ENCODE data around the gene NUTF2.

The NUTF2 gene

DNA sequence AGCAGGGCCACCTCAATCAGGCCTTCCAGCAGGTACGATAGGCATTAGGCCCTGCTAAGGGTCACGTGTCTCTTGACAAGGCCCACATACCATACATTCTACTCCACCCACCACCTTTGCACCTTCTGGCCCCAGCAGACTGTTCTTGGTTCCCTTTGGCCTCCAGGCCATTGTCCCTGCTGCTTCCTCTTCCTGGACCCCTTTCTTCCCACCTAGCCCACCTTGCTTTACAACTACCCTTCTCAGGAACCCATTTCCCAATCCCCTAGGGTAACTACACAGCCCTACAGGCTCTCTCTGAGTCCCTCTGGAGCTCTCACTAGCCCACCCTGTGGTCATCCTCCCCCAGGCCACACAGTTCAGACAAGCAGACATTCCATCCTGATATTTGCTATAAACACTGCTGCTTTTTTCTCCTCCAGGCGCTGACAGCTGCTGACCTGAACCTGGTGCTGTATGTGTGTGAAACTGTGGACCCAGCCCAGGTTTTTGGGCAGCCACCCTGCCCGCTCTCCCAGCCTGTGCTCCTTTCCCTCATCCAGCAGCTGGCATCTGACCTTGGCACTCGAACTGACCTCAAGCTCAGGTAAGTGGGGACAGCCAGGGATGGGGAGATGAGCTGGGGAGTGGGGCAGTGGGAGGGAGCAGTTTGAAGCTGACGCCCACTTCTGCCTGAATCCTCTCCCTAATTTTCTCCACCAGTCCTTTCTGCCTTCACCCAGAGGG, 36.6 kb downstream of the NUTF2 start:
- H3K27ac ChIP-seq (ENCODE audit: low read depth, low read length) = no peak overlapping the region
- no peak overlapping the region for H2AK5ac ChIP-seq (ENCODE audit: low read length)
- H4K5ac ChIP-seq (ENCODE audit: low read length) = no peak overlapping the region
- H3K4ac ChIP-seq (ENCODE audit: low read depth, low read length) = no peak overlapping the region
- H2BK15ac ChIP-seq (replicated peaks; ENCODE audit: low read depth) = no peak overlapping the region
- H3K79me2 ChIP-seq (ENCODE audit: control insufficient read depth, insufficient read depth, low read length) = no peaks in the 10 kb centered on the region
- no peak overlapping the region for H3K4me2 ChIP-seq (ENCODE audit: low read length)
- H3K79me1 ChIP-seq (ENCODE audit: low read length) = no peaks in the 10 kb centered on the region
- no peak overlapping the region for H2BK120ac ChIP-seq (ENCODE audit: low read depth, low read length)
- no peak overlapping the region for H3K9ac ChIP-seq (ENCODE audit: low read length)
- H3K18ac ChIP-seq (ENCODE audit: low read length) = no peak overlapping the region
- H3K23ac ChIP-seq (ENCODE audit: low read length) = no peak overlapping the region
- H3K56ac ChIP-seq (ENCODE audit: low read length) = no peak overlapping the region
- no peaks in the 10 kb centered on the region for H3K27me3 ChIP-seq (ENCODE audit: insufficient read depth, low read length, poor library complexity)
- DNase-seq = peak; percentile 48
- H2BK5ac ChIP-seq (ENCODE audit: low read length) = no peak overlapping the region
- peaks cover 3% of the 10 kb centered on the region for H3K4me1 ChIP-seq (ENCODE audit: control insufficient read depth, low read depth, low read length)
- no peak overlapping the region for H4K8ac ChIP-seq (ENCODE audit: low read depth, low read length)
- no peak overlapping the region for H3K4me3 ChIP-seq (ENCODE audit: low read length)
- no CpG with 5 or more reads among the region's 6 CpGs for WGBS (ENCODE audit: extremely low coverage, insufficient coverage, low lambda C conversion rate)
- H3K36me3 ChIP-seq (ENCODE audit: control insufficient read depth, insufficient read depth, low read length) = peaks cover 20% of the 10 kb centered on the region

DNA sequence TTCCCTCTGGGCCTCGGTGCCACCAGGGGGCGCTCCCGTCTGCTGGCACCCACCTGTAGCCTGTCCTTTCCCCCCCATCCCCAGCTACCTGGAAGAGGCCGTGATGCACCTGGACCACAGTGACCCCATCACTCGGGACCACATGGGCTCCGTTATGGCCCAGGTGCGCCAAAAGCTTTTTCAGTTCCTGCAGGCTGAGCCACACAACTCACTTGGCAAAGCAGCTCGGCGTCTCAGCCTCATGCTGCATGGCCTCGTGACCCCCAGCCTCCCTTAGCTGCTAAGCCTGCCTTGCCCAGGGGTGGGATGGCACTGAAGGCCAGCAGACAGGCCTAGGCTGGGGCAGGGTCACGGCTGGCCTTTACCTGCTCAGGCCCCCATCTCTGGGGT, 37.1 kb downstream of the NUTF2 start:
- H3K4ac ChIP-seq (ENCODE audit: low read depth, low read length) = no peak overlapping the region
- no peaks in the 10 kb centered on the region for H3K79me1 ChIP-seq (ENCODE audit: low read length)
- H3K36me3 ChIP-seq (ENCODE audit: control insufficient read depth, insufficient read depth, low read length) = peaks cover 17% of the 10 kb centered on the region
- no peak overlapping the region for H3K4me3 ChIP-seq (ENCODE audit: low read length)
- H3K27me3 ChIP-seq (ENCODE audit: insufficient read depth, low read length, poor library complexity) = no peaks in the 10 kb centered on the region
- no peak overlapping the region for H2AK5ac ChIP-seq (ENCODE audit: low read length)
- no peak overlapping the region for H3K18ac ChIP-seq (ENCODE audit: low read length)
- H3K4me2 ChIP-seq (ENCODE audit: low read length) = no peak overlapping the region
- H3K23ac ChIP-seq (ENCODE audit: low read length) = no peak overlapping the region
- no peak overlapping the region for H2BK5ac ChIP-seq (ENCODE audit: low read length)
- no peak overlapping the region for H2BK120ac ChIP-seq (ENCODE audit: low read depth, low read length)
- H2BK15ac ChIP-seq (replicated peaks; ENCODE audit: low read depth) = no peak overlapping the region
- H3K9ac ChIP-seq (ENCODE audit: low read length) = no peak overlapping the region
- H3K27ac ChIP-seq (ENCODE audit: low read depth, low read length) = no peak overlapping the region
- no peak overlapping the region for H4K5ac ChIP-seq (ENCODE audit: low read length)
- WGBS (ENCODE audit: extremely low coverage, insufficient coverage, low lambda C conversion rate) = no CpG with 5 or more reads among the region's 11 CpGs
- H3K79me2 ChIP-seq (ENCODE audit: control insufficient read depth, insufficient read depth, low read length) = no peaks in the 10 kb centered on the region
- H4K8ac ChIP-seq (ENCODE audit: low read depth, low read length) = no peak overlapping the region
- DNase-seq = peak; percentile 73
- H3K4me1 ChIP-seq (ENCODE audit: control insufficient read depth, low read depth, low read length) = peaks cover 3% of the 10 kb centered on the region
- no peak overlapping the region for H3K56ac ChIP-seq (ENCODE audit: low read length)

DNA sequence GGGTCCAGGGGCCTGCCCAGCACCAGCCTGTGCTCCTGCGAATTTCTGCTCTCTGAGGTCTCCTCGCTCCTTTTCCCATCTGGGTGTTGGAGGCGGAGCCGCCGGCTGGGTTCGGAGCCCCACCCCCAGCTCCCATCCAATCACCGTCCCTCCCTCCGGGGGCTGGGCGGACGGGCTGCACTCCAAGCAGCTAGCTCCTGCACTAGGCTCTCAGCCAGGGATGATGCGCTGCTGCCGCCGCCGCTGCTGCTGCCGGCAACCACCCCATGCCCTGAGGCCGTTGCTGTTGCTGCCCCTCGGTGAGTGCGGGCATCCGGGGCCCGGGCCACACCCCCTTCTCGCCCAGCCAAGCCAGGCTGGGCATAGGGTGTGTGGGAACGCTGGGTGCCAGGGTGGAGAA, 38.0 kb downstream of the NUTF2 start, which contains the start of gene NRN1L:
NRN1L (plus strand) TSS at position 202 of the 400 bp plus-strand sequence; CDS start at position 221, 19 bp downstream.
- Histone ChIP-seq H2BK120ac (ENCODE audit: low read depth, low read length) (no peak within 1 kb of the TSS), H3K4me1 (ENCODE audit: control insufficient read depth, low read depth, low read length) (peaks cover 3% of the 10 kb centered on the region), H3K79me2 (ENCODE audit: control insufficient read depth, insufficient read depth, low read length) (no peaks in the 10 kb centered on the region), H2BK5ac (ENCODE audit: low read length) (no peak within 1 kb of the TSS), H4K8ac (ENCODE audit: low read depth, low read length) (no peak within 1 kb of the TSS), H3K79me1 (ENCODE audit: low read length) (no peaks in the 10 kb centered on the region), H3K18ac (ENCODE audit: low read length) (no peak within 1 kb of the TSS), H3K4me2 (ENCODE audit: low read length) (peak within 1 kb of the TSS; percentile 18), H3K27me3 (ENCODE audit: insufficient read depth, low read length, poor library complexity) (no peaks in the 10 kb centered on the region), H3K36me3 (ENCODE audit: control insufficient read depth, insufficient read depth, low read length) (peaks cover 15% of the 10 kb centered on the region), H3K9ac (ENCODE audit: low read length) (peak within 1 kb of the TSS; percentile 52), H2AK5ac (ENCODE audit: low read length) (no peak within 1 kb of the TSS), H3K4me3 (ENCODE audit: low read length) (no peak within 1 kb of the TSS), H4K5ac (ENCODE audit: low read length) (no peak within 1 kb of the TSS), H3K23ac (ENCODE audit: low read length) (no peak within 1 kb of the TSS), H3K56ac (ENCODE audit: low read length) (peak within 1 kb of the TSS; percentile 64), H3K27ac (ENCODE audit: low read depth, low read length) (no peak within 1 kb of the TSS), H3K4ac (ENCODE audit: low read depth, low read length) (no peak within 1 kb of the TSS), H2BK15ac (replicated peaks; ENCODE audit: low read depth) (no peak within 1 kb of the TSS)
- peak; percentile 95 for DNase-seq
- WGBS (ENCODE audit: extremely low coverage, insufficient coverage, low lambda C conversion rate) = no CpG with 5 or more reads among the region's 22 CpGs

DNA sequence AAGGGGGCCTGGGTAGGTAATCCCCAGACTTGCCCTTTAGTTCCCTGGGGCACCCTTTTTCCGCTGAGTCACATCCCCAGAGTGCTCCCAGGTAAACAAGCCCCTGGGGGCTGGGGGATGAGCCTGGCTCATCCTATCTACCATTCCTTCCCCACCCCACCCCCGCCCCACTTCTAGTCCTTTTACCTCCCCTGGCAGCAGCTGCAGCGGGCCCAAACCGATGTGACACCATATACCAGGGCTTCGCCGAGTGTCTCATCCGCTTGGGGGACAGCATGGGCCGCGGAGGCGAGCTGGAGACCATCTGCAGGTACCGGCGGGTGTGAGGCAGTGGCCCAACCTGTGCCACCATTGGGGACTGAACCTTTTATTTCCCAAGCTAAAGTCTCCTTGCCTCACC, 38.8 kb downstream of the NUTF2 start:
- H3K56ac ChIP-seq (ENCODE audit: low read length) = peak overlapping the region; percentile 49

DNA sequence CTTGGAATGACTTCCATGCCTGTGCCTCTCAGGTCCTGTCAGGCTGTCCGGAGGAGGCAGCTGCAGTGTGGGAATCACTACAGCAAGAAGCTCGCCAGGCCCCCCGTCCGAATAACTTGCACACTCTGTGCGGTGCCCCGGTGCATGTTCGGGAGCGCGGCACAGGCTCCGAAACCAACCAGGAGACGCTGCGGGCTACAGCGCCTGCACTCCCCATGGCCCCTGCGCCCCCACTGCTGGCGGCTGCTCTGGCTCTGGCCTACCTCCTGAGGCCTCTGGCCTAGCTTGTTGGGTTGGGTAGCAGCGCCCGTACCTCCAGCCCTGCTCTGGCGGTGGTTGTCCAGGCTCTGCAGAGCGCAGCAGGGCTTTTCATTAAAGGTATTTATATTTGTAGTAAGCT, 39.2 kb downstream of the NUTF2 start:
- no peak for DNase-seq

More for the DNA sequence above, 38.8 kb downstream of the NUTF2 start:
- Histone ChIP-seq H3K36me3 (ENCODE audit: control insufficient read depth, insufficient read depth, low read length) (peaks cover 10% of the 10 kb centered on the region), H3K27ac (ENCODE audit: low read depth, low read length) (no peak overlapping the region), H3K9ac (ENCODE audit: low read length) (no peak overlapping the region), H2BK5ac (ENCODE audit: low read length) (no peak overlapping the region), H3K18ac (ENCODE audit: low read length) (no peak overlapping the region), H2BK15ac (replicated peaks; ENCODE audit: low read depth) (no peak overlapping the region), H3K4ac (ENCODE audit: low read depth, low read length) (no peak overlapping the region), H3K23ac (ENCODE audit: low read length) (no peak overlapping the region), H3K79me1 (ENCODE audit: low read length) (no peaks in the 10 kb centered on the region), H3K79me2 (ENCODE audit: control insufficient read depth, insufficient read depth, low read length) (no peaks in the 10 kb centered on the region), H3K27me3 (ENCODE audit: insufficient read depth, low read length, poor library complexity) (no peaks in the 10 kb centered on the region), H4K8ac (ENCODE audit: low read depth, low read length) (no peak overlapping the region), H4K5ac (ENCODE audit: low read length) (no peak overlapping the region), H3K4me3 (ENCODE audit: low read length) (no peak overlapping the region), H2BK120ac (ENCODE audit: low read depth, low read length) (no peak overlapping the region), H3K4me1 (ENCODE audit: control insufficient read depth, low read depth, low read length) (peaks cover 3% of the 10 kb centered on the region), H2AK5ac (ENCODE audit: low read length) (no peak overlapping the region), H3K4me2 (ENCODE audit: low read length) (no peak overlapping the region)
- WGBS (ENCODE audit: extremely low coverage, insufficient coverage, low lambda C conversion rate) = no CpG with 5 or more reads among the region's 12 CpGs
- DNase-seq = peak; percentile 56

DNA sequence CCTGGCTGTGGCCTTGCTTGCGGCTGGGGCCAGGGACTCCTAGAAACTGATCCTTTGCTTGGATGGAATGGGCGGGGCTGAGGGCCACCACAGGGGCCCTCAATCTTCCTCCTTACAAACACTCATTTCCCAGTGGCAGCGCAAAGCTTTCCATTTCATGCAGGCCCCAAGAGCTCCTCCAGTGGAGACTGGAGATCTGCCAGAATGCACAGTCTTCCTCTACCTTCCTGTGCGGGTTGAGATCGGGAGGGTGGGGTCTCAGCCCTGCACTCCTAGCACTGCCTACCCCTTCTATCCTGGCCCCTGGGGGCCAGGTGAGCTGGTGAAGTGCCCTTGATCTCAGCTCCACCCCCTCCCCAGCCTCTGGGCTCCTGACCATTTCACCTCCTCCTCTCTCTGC, 39.7 kb downstream of the NUTF2 start:
- H3K23ac ChIP-seq (ENCODE audit: low read length) = no peak overlapping the region
- H3K79me1 ChIP-seq (ENCODE audit: low read length) = no peaks in the 10 kb centered on the region
- H2AK5ac ChIP-seq (ENCODE audit: low read length) = no peak overlapping the region
- no peak overlapping the region for H3K4ac ChIP-seq (ENCODE audit: low read depth, low read length)
- H2BK120ac ChIP-seq (ENCODE audit: low read depth, low read length) = no peak overlapping the region
- DNase-seq = peak; percentile 57
- no peak overlapping the region for H3K4me3 ChIP-seq (ENCODE audit: low read length)
- peaks cover 3% of the 10 kb centered on the region for H3K4me1 ChIP-seq (ENCODE audit: control insufficient read depth, low read depth, low read length)
- no peak overlapping the region for H3K9ac ChIP-seq (ENCODE audit: low read length)
- H3K79me2 ChIP-seq (ENCODE audit: control insufficient read depth, insufficient read depth, low read length) = no peaks in the 10 kb centered on the region
- WGBS (ENCODE audit: extremely low coverage, insufficient coverage, low lambda C conversion rate) = no CpG with 5 or more reads among the region's 5 CpGs
- H2BK15ac ChIP-seq (replicated peaks; ENCODE audit: low read depth) = no peak overlapping the region
- peak overlapping the region; percentile 49 for H3K56ac ChIP-seq (ENCODE audit: low read length)
- no peak overlapping the region for H3K27ac ChIP-seq (ENCODE audit: low read depth, low read length)
- H4K5ac ChIP-seq (ENCODE audit: low read length) = no peak overlapping the region
- no peak overlapping the region for H2BK5ac ChIP-seq (ENCODE audit: low read length)
- no peaks in the 10 kb centered on the region for H3K27me3 ChIP-seq (ENCODE audit: insufficient read depth, low read length, poor library complexity)
- no peak overlapping the region for H3K4me2 ChIP-seq (ENCODE audit: low read length)
- H4K8ac ChIP-seq (ENCODE audit: low read depth, low read length) = no peak overlapping the region
- H3K18ac ChIP-seq (ENCODE audit: low read length) = no peak overlapping the region
- peaks cover 4% of the 10 kb centered on the region for H3K36me3 ChIP-seq (ENCODE audit: control insufficient read depth, insufficient read depth, low read length)

More for the DNA sequence above, 39.2 kb downstream of the NUTF2 start:
- no peak overlapping the region for H2BK15ac ChIP-seq (replicated peaks; ENCODE audit: low read depth)
- H3K27me3 ChIP-seq (ENCODE audit: insufficient read depth, low read length, poor library complexity) = no peaks in the 10 kb centered on the region
- H3K36me3 ChIP-seq (ENCODE audit: control insufficient read depth, insufficient read depth, low read length) = peaks cover 9% of the 10 kb centered on the region
- H2AK5ac ChIP-seq (ENCODE audit: low read length) = no peak overlapping the region
- H3K4me1 ChIP-seq (ENCODE audit: control insufficient read depth, low read depth, low read length) = peaks cover 3% of the 10 kb centered on the region
- no peak overlapping the region for H3K18ac ChIP-seq (ENCODE audit: low read length)
- H3K9ac ChIP-seq (ENCODE audit: low read length) = no peak overlapping the region
- H3K23ac ChIP-seq (ENCODE audit: low read length) = no peak overlapping the region
- H4K5ac ChIP-seq (ENCODE audit: low read length) = no peak overlapping the region
- H3K79me2 ChIP-seq (ENCODE audit: control insufficient read depth, insufficient read depth, low read length) = no peaks in the 10 kb centered on the region
- no peak overlapping the region for H3K4me3 ChIP-seq (ENCODE audit: low read length)
- H2BK5ac ChIP-seq (ENCODE audit: low read length) = no peak overlapping the region
- H3K79me1 ChIP-seq (ENCODE audit: low read length) = no peaks in the 10 kb centered on the region
- H3K4ac ChIP-seq (ENCODE audit: low read depth, low read length) = no peak overlapping the region
- WGBS (ENCODE audit: extremely low coverage, insufficient coverage, low lambda C conversion rate) = no CpG with 5 or more reads among the region's 19 CpGs
- H3K56ac ChIP-seq (ENCODE audit: low read length) = no peak overlapping the region
- no peak overlapping the region for H3K27ac ChIP-seq (ENCODE audit: low read depth, low read length)
- no peak overlapping the region for H4K8ac ChIP-seq (ENCODE audit: low read depth, low read length)
- no peak overlapping the region for H3K4me2 ChIP-seq (ENCODE audit: low read length)
- no peak overlapping the region for H2BK120ac ChIP-seq (ENCODE audit: low read depth, low read length)
